HCT116 (cell line): ENCODE data around the gene SUCNR1. TPM values are rescaled to one million over a fixed set of nuclear protein-coding genes. Genes with fewer than 3 reads are reported as not detected.

Source experiments
- ATAC-seq: fragments of 200-7000 bp; cut with Tn5 transposase; 2 replicates; pipeline ENCODE4 v1.9.1; 2020; ENCODE audit warnings: mild to moderate bottlenecking, moderate library complexity
- BruUV-seq: library from RNA; stranded (reverse); fragments of 400-500 nt; replicated peaks from 2 replicates; lab custom pipeline; 2021; lab: Mats Ljungman, UMichigan
- CTCF ChIA-PET: fragments of 300-600 bp; sonication (Branson Sonifier 250); formaldehyde crosslinking; loops from one replicate; lab custom pipeline; 2021; ENCODE audit warnings: antibody characterized with exemption; lab: Charles Lee
- POLR2A ChIA-PET: fragments of 300-600, 350-600 bp; sonication (Branson Sonifier 250); formaldehyde crosslinking; loops from one replicate; lab custom pipeline; 2021; ENCODE audit warnings: antibody characterized with exemption; lab: Charles Lee
- RAD21 ChIA-PET, 2 experiments: fragments of 300-600 bp; sonication (Branson Sonifier 250); formaldehyde crosslinking; loops; one replicate each; lab custom pipeline; 2023; ENCODE audit warnings: low total read pairs in 2 of 2; ENCODE audit not compliant: uncharacterized antibody in 2 of 2, unreplicated experiment in 2 of 2, low non-redundant PET in 1 of 2; lab: Charles Lee
- DNase-seq: peaks from one replicate; pipeline ENCODE4 v3.0.0-alpha.2; 2010; ENCODE audit warnings: low read depth, low spot score
- H2AFZ ChIP-seq: fragments of 200-600 bp; shearing (Covaris generic), sonication (generic); 2 replicates; pipeline ENCODE4 v1.6.1; 2017; ENCODE audit warnings: low read depth, mixed run types, mixed read lengths, antibody characterized with exemption, low read length; ENCODE audit not compliant: poor library complexity, severe bottlenecking
- H3K27ac ChIP-seq: 2 replicates; pipeline ENCODE4 v1.5.1; 2012; ENCODE audit warnings: low read depth, low read length
- H3K27me3 ChIP-seq: fragments of 200-600 bp; sonication (generic); 2 replicates; pipeline ENCODE4 v1.6.1; 2016; ENCODE audit warnings: mixed run types, low read length, mixed read lengths; ENCODE audit not compliant: insufficient read depth
- H3K36me3 ChIP-seq, 2 experiments: fragments of 200-500 bp in 1 of 2; fragments of 200-600 bp in 1 of 2; sonication (Bioruptor generic) in 1 of 2; sonication (generic) in 1 of 2; 2 replicates each; pipeline versions ENCODE4 v1.5.1 to v1.6.1; 2014 to 2016; ENCODE audit warnings: low read length in 2 of 2, inconsistent platforms in 1 of 2, mixed read lengths in 1 of 2, mixed run types in 1 of 2; ENCODE audit not compliant: insufficient read depth in 2 of 2, control insufficient read depth in 1 of 2
- H3K4me1 ChIP-seq, 2 experiments: fragments of 200-600 bp in 1 of 2; sonication (generic) in 1 of 2; 2 replicates each; pipeline versions ENCODE4 v1.5.1 to v1.6.1; 2012 to 2017; ENCODE audit warnings: low read length in 2 of 2, inconsistent platforms in 1 of 2, mild to moderate bottlenecking in 1 of 2, mixed read lengths in 1 of 2, mixed run types in 1 of 2, moderate library complexity in 1 of 2; ENCODE audit not compliant: insufficient read depth in 2 of 2, control insufficient read depth in 1 of 2
- H3K4me2 ChIP-seq: fragments of 200-600 bp; sonication (generic); 2 replicates; pipeline ENCODE4 v1.6.1; 2017; ENCODE audit warnings: mixed run types, low read length, mixed read lengths
- H3K4me3 ChIP-seq, 2 experiments: fragments of 200-600 bp in 1 of 2; sonication (generic) in 1 of 2; replicated peaks in 1 of 2; 2 replicates each; pipeline ENCODE4 v1.5.1; 2011 to 2016; ENCODE audit warnings: low read length in 2 of 2, control low read depth in 1 of 2, low read depth in 1 of 2, mild to moderate bottlenecking in 1 of 2, mixed read lengths in 1 of 2, mixed run types in 1 of 2
- H3K79me2 ChIP-seq: fragments of 200-600 bp; sonication (generic); 2 replicates; pipeline ENCODE4 v1.6.1; 2017; ENCODE audit warnings: mild to moderate bottlenecking, mixed run types, low read length, moderate library complexity, mixed read lengths; ENCODE audit not compliant: insufficient read depth
- H3K9ac ChIP-seq: fragments of 200-600 bp; sonication (generic); 2 replicates; pipeline ENCODE4 v1.6.1; 2016; ENCODE audit warnings: low read length, mixed read lengths
- H3K9me2 ChIP-seq: fragments of 200-600 bp; sonication (generic), shearing (Covaris generic); 2 replicates; pipeline ENCODE4 v1.6.1; 2017; ENCODE audit warnings: mixed run types, mild to moderate bottlenecking, moderate library complexity; ENCODE audit not compliant: insufficient read depth
- H3K9me3 ChIP-seq, 2 experiments: fragments of 200-500 bp in 1 of 2; fragments of 200-600 bp in 1 of 2; sonication (Bioruptor generic) in 1 of 2; sonication (generic) in 1 of 2; 2 replicates each; pipeline ENCODE4 v1.6.1; 2014 to 2017; ENCODE audit warnings: low read length in 2 of 2, mixed read lengths in 2 of 2, inconsistent platforms in 1 of 2, low read depth in 1 of 2, mild to moderate bottlenecking in 1 of 2, mixed run types in 1 of 2, moderate library complexity in 1 of 2; ENCODE audit not compliant: control insufficient read depth in 1 of 2, insufficient read depth in 1 of 2
- H4K20me1 ChIP-seq: fragments of 200-600 bp; sonication (generic), shearing (Covaris generic); 2 replicates; pipeline ENCODE4 v1.6.1; 2017; ENCODE audit warnings: mixed run types, mild to moderate bottlenecking, moderate library complexity; ENCODE audit not compliant: insufficient read depth
- CEBPB ChIP-seq: IDR thresholded peaks from 2 replicates; pipeline ENCODE4 v1.6.1; 2012; ENCODE audit warnings: low read depth
- EGR1 ChIP-seq: IDR thresholded peaks from 2 replicates; pipeline ENCODE4 v1.6.1; 2012; ENCODE audit warnings: low read depth
- ELF1 ChIP-seq: IDR thresholded peaks from 2 replicates; pipeline ENCODE4 v1.6.1; 2012; ENCODE audit warnings: low read depth, borderline replicate concordance
- EZH2phosphoT487 ChIP-seq: fragments of 200-600 bp; IDR thresholded peaks from 2 replicates; pipeline ENCODE4 v1.6.1; 2018; ENCODE audit warnings: antibody characterized with exemption, borderline replicate concordance
- FOSL1 ChIP-seq: IDR thresholded peaks from 2 replicates; pipeline ENCODE4 v1.6.1; 2012; ENCODE audit warnings: low read depth
- POLR2A ChIP-seq: IDR thresholded peaks from 2 replicates; pipeline ENCODE4 v1.7.0; 2011; ENCODE audit warnings: borderline replicate concordance; ENCODE audit not compliant: insufficient read depth, insufficient read length; ENCODE audit errors: extremely low read depth
- POLR2AphosphoS5 ChIP-seq: IDR thresholded peaks from 2 replicates; pipeline ENCODE4 v1.6.1; 2011; ENCODE audit warnings: mild to moderate bottlenecking, low read depth, low read length, moderate library complexity
- RAD21 ChIP-seq: IDR thresholded peaks from 2 replicates; pipeline ENCODE4 v1.6.1; 2012; ENCODE audit warnings: low read depth, mild to moderate bottlenecking
- REST ChIP-seq: IDR thresholded peaks from 2 replicates; pipeline ENCODE4 v1.6.1; 2012; ENCODE audit warnings: low read depth
- SIN3A ChIP-seq: IDR thresholded peaks from 2 replicates; pipeline ENCODE4 v1.6.1; 2012; ENCODE audit warnings: low read depth
- SP1 ChIP-seq: IDR thresholded peaks from 2 replicates; pipeline ENCODE4 v1.6.1; 2012; ENCODE audit warnings: low read depth
- SRF ChIP-seq: IDR thresholded peaks from 2 replicates; pipeline ENCODE4 v1.6.1; 2012; ENCODE audit warnings: low read depth
- ZNF274 ChIP-seq: fragments of 200-500 bp; sonication (Bioruptor generic); IDR thresholded peaks from 2 replicates; pipeline ENCODE4 v1.6.1; 2014; ENCODE audit warnings: mild to moderate bottlenecking, low read depth, low read length, inconsistent platforms
- intact Hi-C: fragments of 100-400 bp; cut with micrococcal nuclease; formaldehyde crosslinking; loops from 2 replicates; pipeline ENCODE4 v1.10.0; 2022
- total RNA-seq: library from RNA; stranded (reverse); gene quantifications from one replicate; pipeline ENCODE4 v1.2.1, GENCODE V29; 2021; ENCODE audit not compliant: unreplicated experiment
- TF ChIP-seq, protein P1 (sequence below): IDR thresholded peaks from 2 replicates; pipeline ENCODE4 v1.6.1; 2012

SUCNR1 gene
- total RNA-seq, 1 experiment from 2014 or later, result 0.17 TPM

- no peak for TF ChIP-seq ZNF274
- ChIA-PET CTCF (no interaction called here), RAD21 (no interaction called here), POLR2A (no interaction called here)
- Histone ChIP-seq H3K9me2 (no peaks in the 10 kb centered on the region), H3K9ac (no peak overlapping the region), H3K4me1 (no peaks in the 10 kb centered on the region; a peak in 1 of 4 replicates), H3K4me2 (no peak overlapping the region), H3K79me2 (no peaks in the 10 kb centered on the region), H4K20me1 (no peaks in the 10 kb centered on the region), H3K27me3 (no peaks in the 10 kb centered on the region), H2AFZ (no peak overlapping the region), H3K27ac (no peak overlapping the region), H3K4me3 (no peak overlapping the region), H3K9me3 (no peaks in the 10 kb centered on the region), H3K36me3 (no peaks in the 10 kb centered on the region)
- no peak for DNase-seq
- intact Hi-C loops, result no loop called here
- ATAC-seq, result no peak
- no TSS peak for BruUV-seq
Observed at GRCh38 chr3:151875759-151876158, 2.3 kb downstream of the SUCNR1 start.

DNA sequence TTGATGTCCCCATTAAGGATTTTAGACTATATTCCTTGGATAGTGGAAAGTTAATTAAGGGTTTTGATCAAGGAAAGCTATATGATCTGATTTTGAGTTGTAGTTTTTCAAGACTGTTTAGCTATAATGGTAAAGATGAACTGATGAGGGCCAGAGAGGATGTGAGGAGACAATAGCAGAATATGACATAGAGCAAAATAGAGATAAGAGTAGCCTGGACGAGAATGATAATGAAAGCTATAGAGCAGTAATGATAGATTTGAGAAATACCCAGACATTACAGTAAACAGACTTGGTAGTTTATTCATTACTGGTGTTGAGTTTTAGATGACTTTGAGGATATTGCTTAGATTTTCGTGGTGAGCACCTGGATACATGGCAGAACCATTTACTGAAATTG is 3.8 kb downstream of the SUCNR1 start:
- no peak overlapping the region for H3K4me2 ChIP-seq
- H3K9me2 ChIP-seq, result no peaks in the 10 kb centered on the region
- no peaks in the 10 kb centered on the region for H3K4me1 ChIP-seq
- DNase-seq (no peak), ATAC-seq (no peak)
- H3K27ac ChIP-seq, result no peak overlapping the region
- H3K9me3 ChIP-seq, result no peaks in the 10 kb centered on the region
- H3K4me3 ChIP-seq, result no peak overlapping the region
- H3K79me2 ChIP-seq, result no peaks in the 10 kb centered on the region
- no peak for TF ChIP-seq EZH2phosphoT487
- ChIA-PET CTCF (no interaction called here), RAD21 (no interaction called here), POLR2A (no interaction called here)
- no peak overlapping the region for H2AFZ ChIP-seq
- no peaks in the 10 kb centered on the region for H4K20me1 ChIP-seq
- BruUV-seq, result no TSS peak
- no peaks in the 10 kb centered on the region for H3K27me3 ChIP-seq
- H3K9ac ChIP-seq, result no peak overlapping the region
- intact Hi-C loops, result no loop called here
- no peaks in the 10 kb centered on the region for H3K36me3 ChIP-seq

- no peaks in the 10 kb centered on the region for H3K79me2 ChIP-seq
- H3K4me2 ChIP-seq, result no peak overlapping the region
- H3K9me2 ChIP-seq, result no peaks in the 10 kb centered on the region
- no peaks in the 10 kb centered on the region for H3K9me3 ChIP-seq
- POLR2A ChIA-PET, result no interaction called here
- H3K4me3 ChIP-seq, result no peak overlapping the region
- no peaks in the 10 kb centered on the region for H3K4me1 ChIP-seq
- CTCF ChIA-PET, result no interaction called here
- H2AFZ ChIP-seq, result no peak overlapping the region
- DNase-seq, result no peak
- no peak overlapping the region for H3K9ac ChIP-seq
- BruUV-seq, result no TSS peak
- RAD21 ChIA-PET, result no interaction called here
- no peak for ATAC-seq
- no peaks in the 10 kb centered on the region for H3K36me3 ChIP-seq
- no peaks in the 10 kb centered on the region for H3K27me3 ChIP-seq
- H4K20me1 ChIP-seq, result no peaks in the 10 kb centered on the region
- intact Hi-C loops, result no loop called here
- H3K27ac ChIP-seq, result no peak overlapping the region
- TF ChIP-seq SIN3A (no peak), POLR2A (no peak), RAD21 (no peak), SP1 (no peak), FOSL1 (no peak), CEBPB (no peak), SRF (no peak), REST (no peak), ELF1 (no peak), EGR1 (no peak), POLR2AphosphoS5 (no peak)
- TF ChIP-seq, protein P1, sequence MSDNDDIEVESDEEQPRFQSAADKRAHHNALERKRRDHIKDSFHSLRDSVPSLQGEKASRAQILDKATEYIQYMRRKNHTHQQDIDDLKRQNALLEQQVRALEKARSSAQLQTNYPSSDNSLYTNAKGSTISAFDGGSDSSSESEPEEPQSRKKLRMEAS, result no peak
Observed at GRCh38 chr3:151878465-151878864, 5.0 kb downstream of the SUCNR1 start.
